Gastroesophageal sphincter (tissue), 4 donors: Measurements from ENCODE around the gene SLC6A12. TPM values are rescaled to one million over a fixed set of nuclear protein-coding genes. Genes with fewer than 3 reads are reported as not detected.

ENCODE experiments used
- ATAC-seq: fragments of 150-250 bp; one replicate; pipeline ENCODE4 v1.9.1; 2016; ENCODE audit warnings: mild to moderate bottlenecking, moderate library complexity
- H3K27ac ChIP-seq, 4 donors: fragments of 200-600 bp; sonication (generic) in 3 of 4; 1 replicate in 3 of 4; 2 replicates in 1 of 4; pipeline ENCODE4 v1.5.1; 2016 to 2019
- H3K27me3 ChIP-seq: fragments of 200-600 bp; sonication (generic); one replicate; pipeline ENCODE4 v1.5.1; 2019
- H3K36me3 ChIP-seq, 2 donors: fragments of 200-600 bp; sonication (generic); one replicate each; pipeline ENCODE4 v1.5.1; 2019; ENCODE audit warnings: control low read depth in 1 of 2
- H3K4me1 ChIP-seq, 3 donors: fragments of 200-600 bp; sonication (generic); 1 replicate in 2 of 3; 2 replicates in 1 of 3; pipeline ENCODE4 v1.5.1; 2016 to 2019; ENCODE audit warnings: control low read depth in 2 of 3
- H3K4me3 ChIP-seq, 2 donors: fragments of 200-600 bp; sonication (generic); one replicate each; pipeline ENCODE4 v1.5.1; 2019; ENCODE audit warnings: mild to moderate bottlenecking in 1 of 2, moderate library complexity in 1 of 2
- H3K9me3 ChIP-seq, 3 donors: fragments of 200-600 bp; sonication (generic); one replicate each; pipeline ENCODE4 v1.5.1; 2017 to 2019; ENCODE audit warnings: control low read depth in 2 of 3
- EP300 ChIP-seq: sonication (generic); formaldehyde crosslinking; IDR thresholded peaks from one replicate; pipeline ENCODE4 v1.6.1; 2017; ENCODE audit warnings: antibody characterized with exemption, mild to moderate bottlenecking
- POLR2A ChIP-seq, 2 donors: fragments of 450-650 bp; IDR thresholded peaks; one replicate each; pipeline ENCODE4 v1.6.1; 2017; ENCODE audit warnings: antibody characterized with exemption in 2 of 2, mild to moderate bottlenecking in 2 of 2, moderate library complexity in 1 of 2
- POLR2AphosphoS5 ChIP-seq: sonication (generic); formaldehyde crosslinking; IDR thresholded peaks from one replicate; pipeline ENCODE4 v1.6.1; 2017; ENCODE audit warnings: antibody characterized with exemption
- WGBS, 2 donors: methylation state at CpG; one replicate each; pipeline ENCODE4 v1.1.5; 2018; ENCODE audit warnings: low coverage in 1 of 2; 5-methylcytosine and 5-hydroxymethylcytosine counted together
- total RNA-seq, 4 donors: library from RNA; depleted of rRNA; stranded (reverse); fragments of >200 nt; gene quantifications; one replicate each; pipeline ENCODE4 v1.1.0, GENCODE V29; 2016
- TF ChIP-seq, protein P1 (sequence below), 4 experiments: fragments of 200-600 bp in 2 of 4; fragments of 450-650 bp in 2 of 4; sonication (generic) in 1 of 4; IDR thresholded peaks; one replicate each; pipeline ENCODE4 v1.5.1; 2017 to 2019; ENCODE audit warnings: antibody characterized with exemption in 4 of 4, mild to moderate bottlenecking in 2 of 4, moderate library complexity in 2 of 4

Gene SLC6A12
- total RNA-seq, 4 donors from 2014 or later: 11.3 TPM; not detected in 3

- Histone ChIP-seq H3K9me3 (no peaks in the 10 kb centered on the region), H3K4me3 (no peak overlapping the region), H3K27me3 (peaks cover 57% of the 10 kb centered on the region)
These were observed 47.4 kb downstream of the SLC6A12 start for GRCh38 chr12:166425-167075.

DNA sequence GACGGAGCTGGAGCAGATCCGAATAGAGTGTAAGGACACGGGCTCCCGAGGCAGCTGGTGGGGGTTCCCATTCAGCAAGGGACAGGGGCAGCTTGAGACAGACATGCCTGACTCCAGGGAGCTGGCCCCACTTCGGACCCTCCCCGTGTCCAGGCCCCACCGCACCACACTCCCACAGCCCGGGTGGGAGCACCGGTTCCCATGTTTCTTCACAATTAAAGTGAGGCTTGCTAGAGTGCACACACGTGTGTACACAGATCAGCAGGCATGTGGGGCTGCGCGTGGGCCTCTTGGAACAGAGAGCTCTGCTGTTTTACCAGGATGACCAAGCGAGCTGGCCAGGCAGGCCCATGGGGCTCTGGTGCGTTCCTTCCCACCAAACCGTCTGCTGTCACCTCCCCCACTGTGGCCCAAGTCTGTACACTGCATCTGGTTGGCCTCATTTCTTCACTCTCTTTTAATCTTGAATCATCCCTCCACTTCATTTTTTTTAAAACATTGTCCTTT is 48.0 kb downstream of the SLC6A12 start:
- no peaks in the 10 kb centered on the region for H3K4me1 ChIP-seq
- H3K36me3 ChIP-seq: no peaks in the 10 kb centered on the region
- WGBS, 2 donors: 68 to 92% methylated on average over 4 to 12 of the region's 15 CpGs
- H3K9me3 ChIP-seq: no peaks in the 10 kb centered on the region
- no peak for TF ChIP-seq POLR2AphosphoS5
- TF ChIP-seq, protein P1, sequence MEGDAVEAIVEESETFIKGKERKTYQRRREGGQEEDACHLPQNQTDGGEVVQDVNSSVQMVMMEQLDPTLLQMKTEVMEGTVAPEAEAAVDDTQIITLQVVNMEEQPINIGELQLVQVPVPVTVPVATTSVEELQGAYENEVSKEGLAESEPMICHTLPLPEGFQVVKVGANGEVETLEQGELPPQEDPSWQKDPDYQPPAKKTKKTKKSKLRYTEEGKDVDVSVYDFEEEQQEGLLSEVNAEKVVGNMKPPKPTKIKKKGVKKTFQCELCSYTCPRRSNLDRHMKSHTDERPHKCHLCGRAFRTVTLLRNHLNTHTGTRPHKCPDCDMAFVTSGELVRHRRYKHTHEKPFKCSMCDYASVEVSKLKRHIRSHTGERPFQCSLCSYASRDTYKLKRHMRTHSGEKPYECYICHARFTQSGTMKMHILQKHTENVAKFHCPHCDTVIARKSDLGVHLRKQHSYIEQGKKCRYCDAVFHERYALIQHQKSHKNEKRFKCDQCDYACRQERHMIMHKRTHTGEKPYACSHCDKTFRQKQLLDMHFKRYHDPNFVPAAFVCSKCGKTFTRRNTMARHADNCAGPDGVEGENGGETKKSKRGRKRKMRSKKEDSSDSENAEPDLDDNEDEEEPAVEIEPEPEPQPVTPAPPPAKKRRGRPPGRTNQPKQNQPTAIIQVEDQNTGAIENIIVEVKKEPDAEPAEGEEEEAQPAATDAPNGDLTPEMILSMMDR (IDR thresholded peaks at IDR 0.05): no peak
- TF ChIP-seq POLR2A (IDR thresholded peaks at IDR 0.05): no peak
- no peak for TF ChIP-seq EP300
- no peak overlapping the region for H3K27ac ChIP-seq
- no peak for ATAC-seq
- no peak overlapping the region for H3K4me3 ChIP-seq
- H3K27me3 ChIP-seq: peaks cover 50% of the 10 kb centered on the region

More at GRCh38 chr12:166425-167075, 47.4 kb downstream of the SLC6A12 start:
- ATAC-seq: no peak
- Histone ChIP-seq H3K27ac (no peak overlapping the region), H3K4me1 (no peaks in the 10 kb centered on the region), H3K36me3 (no peaks in the 10 kb centered on the region)
- WGBS, 2 donors: 80 to 83% methylated on average over 2 to 11 of the region's 11 CpGs
- TF ChIP-seq POLR2AphosphoS5: no peak
- TF ChIP-seq, protein P1 (IDR thresholded peaks at IDR 0.05): no peak
- TF ChIP-seq POLR2A (IDR thresholded peaks at IDR 0.05): no peak
- TF ChIP-seq EP300: no peak

DNA sequence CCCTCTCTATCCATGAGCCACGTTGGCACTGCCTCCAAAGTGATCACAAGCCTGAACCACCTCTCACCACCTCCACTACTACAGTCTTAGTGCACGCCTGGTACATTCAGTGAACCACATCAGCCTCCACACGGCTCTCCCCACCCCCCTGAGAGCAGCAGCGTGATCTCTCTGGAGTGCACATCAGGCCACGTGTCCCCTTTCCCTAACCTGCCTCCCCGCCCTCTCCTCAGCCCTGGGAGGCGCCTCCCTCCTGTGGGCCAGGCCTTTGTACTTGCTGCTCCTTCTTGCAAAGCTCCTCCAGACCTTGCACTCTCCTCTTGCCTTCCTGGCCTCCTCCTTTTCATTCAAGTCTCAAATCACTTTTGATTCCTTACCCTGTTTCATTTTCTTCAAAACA is 49.8 kb downstream of the SLC6A12 start:
- no peak for ATAC-seq
- no peaks in the 10 kb centered on the region for H3K4me1 ChIP-seq
- no peaks in the 10 kb centered on the region for H3K36me3 ChIP-seq
- no peak overlapping the region for H3K27ac ChIP-seq
- H3K27me3 ChIP-seq: peaks cover 39% of the 10 kb centered on the region
- TF ChIP-seq, protein P1 (IDR thresholded peaks at IDR 0.05): no peak
- TF ChIP-seq POLR2A (IDR thresholded peaks at IDR 0.05): no peak
- TF ChIP-seq POLR2AphosphoS5: no peak
- TF ChIP-seq EP300: no peak
- no peak overlapping the region for H3K4me3 ChIP-seq
- WGBS, 2 donors: 84% methylated on average over 3 to 4 of the region's 7 CpGs
- H3K9me3 ChIP-seq: no peaks in the 10 kb centered on the region

GRCh38 chr12:163406-163986 is 50.5 kb downstream of the SLC6A12 start:
- H3K9me3 ChIP-seq: no peaks in the 10 kb centered on the region
- H3K36me3 ChIP-seq: no peaks in the 10 kb centered on the region
- H3K27me3 ChIP-seq: peaks cover 39% of the 10 kb centered on the region
- no peak overlapping the region for H3K27ac ChIP-seq
- H3K4me3 ChIP-seq: no peak overlapping the region
- TF ChIP-seq POLR2A (IDR thresholded peaks at IDR 0.05) (no peak), EP300 (no peak), POLR2AphosphoS5 (no peak)
- TF ChIP-seq, protein P1 (IDR thresholded peaks at IDR 0.05): no peak
- no peaks in the 10 kb centered on the region for H3K4me1 ChIP-seq
- ATAC-seq: no peak
- WGBS, 2 donors: 84 to 100% methylated on average over 1 to 8 of the region's 26 CpGs
